H1 (cell line): ENCODE measurements around the gene SPEN. TPM values are rescaled to one million over a fixed set of nuclear protein-coding genes. Genes with fewer than 3 reads are reported as not detected.

Experiments used
- CTCF ChIA-PET: fragments of 300-600 bp; sonication (Branson Sonifier 250); formaldehyde crosslinking; loops from one replicate; lab custom pipeline; 2021; ENCODE audit not compliant: partially characterized antibody; lab: Charles Lee
- POLR2A ChIA-PET: fragments of 300-600 bp; sonication (Branson Sonifier 250); formaldehyde crosslinking; loops from one replicate; lab custom pipeline; 2021; ENCODE audit warnings: inconsistent platforms; ENCODE audit not compliant: partially characterized antibody; lab: Charles Lee
- DNase-seq, 2 experiments: peaks; one replicate each; pipeline versions ENCODE4 v3.0.0 to v3.0.0-alpha.2; 2010 to 2022; ENCODE audit warnings: low spot score in 2 of 2, low read depth in 1 of 2, mixed read lengths in 1 of 2
- FAIRE-seq: peaks from 2 replicates; lab custom pipeline; 2011; peaks lifted over from hg19 to GRCh38; lab: Jason Lieb, UNC
- H2AFZ ChIP-seq: 2 replicates; pipeline ENCODE4 v1.8.1; 2012; ENCODE audit warnings: low read length, inconsistent platforms
- H2AK5ac ChIP-seq: 2 replicates; pipeline ENCODE4 v1.6.1; 2013; ENCODE audit warnings: low read depth, low read length
- H2BK120ac ChIP-seq: replicated peaks from 2 replicates; pipeline ENCODE3; 2013; ENCODE audit warnings: low read depth, low read length, inconsistent platforms
- H2BK12ac ChIP-seq: 2 replicates; pipeline ENCODE4 v1.6.1; 2013; ENCODE audit warnings: low read depth, low read length
- H2BK15ac ChIP-seq: 2 replicates; pipeline ENCODE4 v1.6.1; 2013; ENCODE audit warnings: low read length
- H2BK20ac ChIP-seq: 2 replicates; pipeline ENCODE4 v1.6.1; 2013; ENCODE audit warnings: low read length
- H2BK5ac ChIP-seq: 2 replicates; pipeline ENCODE4 v1.6.1; 2013; ENCODE audit warnings: low read depth, low read length
- H3K14ac ChIP-seq: 2 replicates; pipeline ENCODE4 v1.6.1; 2013; ENCODE audit warnings: inconsistent platforms; ENCODE audit not compliant: insufficient read length
- H3K18ac ChIP-seq: 2 replicates; pipeline ENCODE4 v1.6.1; 2013; ENCODE audit warnings: low read length; ENCODE audit errors: extremely low read depth
- H3K23ac ChIP-seq: 2 replicates; pipeline ENCODE4 v1.6.1; 2013; ENCODE audit warnings: inconsistent platforms; ENCODE audit not compliant: insufficient read length
- H3K23me2 ChIP-seq: 2 replicates; pipeline ENCODE4 v1.6.1; 2013; ENCODE audit warnings: low read depth, low read length
- H3K27ac ChIP-seq: 2 replicates; pipeline ENCODE4 v1.6.1; 2011; ENCODE audit warnings: low read depth, low read length, inconsistent platforms
- H3K27me3 ChIP-seq, 4 experiments: replicated peaks in 1 of 4; 1 replicate in 1 of 4; 2 replicates in 3 of 4; pipeline versions ENCODE4 v1.6.1 to v1.8.1; 2011 to 2013; ENCODE audit warnings: low read length in 3 of 4, mild to moderate bottlenecking in 3 of 4, inconsistent platforms in 2 of 4, mixed read lengths in 2 of 4, moderate library complexity in 1 of 4; ENCODE audit not compliant: control insufficient read depth in 3 of 4, insufficient read depth in 3 of 4; ENCODE audit errors: extremely low read depth in 1 of 4
- H3K36me3 ChIP-seq, 4 experiments: 2 replicates each; pipeline versions ENCODE4 v1.6.1 to v1.8.1; 2011 to 2013; ENCODE audit warnings: mild to moderate bottlenecking in 4 of 4, low read length in 3 of 4, moderate library complexity in 2 of 4, control low read depth in 1 of 4, inconsistent platforms in 1 of 4; ENCODE audit not compliant: insufficient read depth in 4 of 4, control insufficient read depth in 2 of 4
- H3K4ac ChIP-seq: replicated peaks from 2 replicates; pipeline ENCODE3; 2013; ENCODE audit warnings: low read length, low read depth, mixed read lengths, inconsistent platforms; ENCODE audit not compliant: insufficient read length
- H3K4me1 ChIP-seq, 4 experiments: replicated peaks in 1 of 4; 1 replicate in 1 of 4; 2 replicates in 3 of 4; pipeline versions ENCODE4 v1.6.1 to v1.8.1; 2011 to 2013; ENCODE audit warnings: low read length in 3 of 4, inconsistent platforms in 2 of 4, mixed read lengths in 1 of 4; ENCODE audit not compliant: insufficient read depth in 4 of 4, control insufficient read depth in 3 of 4
- H3K4me2 ChIP-seq, 2 experiments: 2 replicates each; pipeline versions ENCODE4 v1.6.1 to v1.8.1; 2011 to 2013; ENCODE audit warnings: low read depth in 2 of 2, low read length in 2 of 2, control low read depth in 1 of 2, inconsistent platforms in 1 of 2, mild to moderate bottlenecking in 1 of 2; ENCODE audit not compliant: insufficient read depth in 1 of 2
- H3K4me3 ChIP-seq, 4 experiments: fragments of 200-600, 300-600 bp in 1 of 4; sonication (generic), shearing (Covaris generic), sonication (Bioruptor Twin) in 1 of 4; 2 replicates each; pipeline versions ENCODE4 v1.5.1 to v1.8.1; 2011 to 2016; ENCODE audit warnings: low read length in 4 of 4, low read depth in 3 of 4, control low read depth in 2 of 4, inconsistent platforms in 2 of 4, mild to moderate bottlenecking in 2 of 4, mixed read lengths in 1 of 4, moderate library complexity in 1 of 4; ENCODE audit not compliant: insufficient read depth in 2 of 4; ENCODE audit errors: extremely low read depth in 1 of 4
- H3K56ac ChIP-seq: replicated peaks from 2 replicates; pipeline ENCODE3; 2013; ENCODE audit warnings: low read depth, mild to moderate bottlenecking, mixed read lengths, low read length, inconsistent platforms; ENCODE audit not compliant: insufficient read length
- H3K79me1 ChIP-seq: 2 replicates; pipeline ENCODE4 v1.6.1; 2013; ENCODE audit warnings: low read depth, low read length, control low read depth
- H3K79me2 ChIP-seq, 2 experiments: 2 replicates each; pipeline versions ENCODE4 v1.6.1 to v1.8.1; 2012 to 2013; ENCODE audit warnings: low read length in 2 of 2, mild to moderate bottlenecking in 2 of 2, inconsistent platforms in 1 of 2; ENCODE audit not compliant: insufficient read depth in 2 of 2, control insufficient read depth in 1 of 2
- H3K9ac ChIP-seq, 4 experiments: replicated peaks in 1 of 4; 1 replicate in 1 of 4; 2 replicates in 3 of 4; pipeline versions ENCODE4 v1.6.1 to v1.8.1; 2011 to 2013; ENCODE audit warnings: low read depth in 3 of 4, low read length in 3 of 4, control low read depth in 2 of 4, mild to moderate bottlenecking in 2 of 4, moderate library complexity in 2 of 4, inconsistent platforms in 1 of 4; ENCODE audit errors: extremely low read depth in 1 of 4
- H3K9me3 ChIP-seq, 2 experiments: 2 replicates each; pipeline versions ENCODE4 v1.6.1 to v1.8.1; 2012 to 2013; ENCODE audit warnings: mild to moderate bottlenecking in 2 of 2, moderate library complexity in 2 of 2, control low read depth in 1 of 2, inconsistent platforms in 1 of 2, low read depth in 1 of 2, low read length in 1 of 2, mixed read lengths in 1 of 2; ENCODE audit not compliant: insufficient read depth in 2 of 2
- H4K20me1 ChIP-seq, 2 experiments: replicated peaks in 1 of 2; 2 replicates each; pipeline versions ENCODE3 to v1.8.1; 2011 to 2013; ENCODE audit warnings: inconsistent platforms in 2 of 2, low read length in 2 of 2, mild to moderate bottlenecking in 1 of 2; ENCODE audit not compliant: insufficient read depth in 2 of 2, control insufficient read depth in 1 of 2
- H4K5ac ChIP-seq: 2 replicates; pipeline ENCODE4 v1.6.1; 2013; ENCODE audit warnings: low read length, low read depth, mixed read lengths, inconsistent platforms; ENCODE audit not compliant: insufficient read length
- H4K8ac ChIP-seq: 2 replicates; pipeline ENCODE4 v1.8.0; 2013; ENCODE audit warnings: mild to moderate bottlenecking, moderate library complexity, low read length, inconsistent platforms; ENCODE audit not compliant: insufficient read depth; ENCODE audit errors: extremely low read depth
- H4K91ac ChIP-seq: replicated peaks from 2 replicates; pipeline ENCODE3; 2013; ENCODE audit warnings: low read length, mixed read lengths, inconsistent platforms; ENCODE audit not compliant: insufficient read length
- BACH1 ChIP-seq: IDR thresholded peaks from 2 replicates; pipeline ENCODE4 v1.6.1; 2012; ENCODE audit warnings: low read length, improper control_type of control experiment
- GABPA ChIP-seq: IDR thresholded peaks from 2 replicates; pipeline ENCODE4 v1.6.1; 2011; ENCODE audit warnings: mild to moderate bottlenecking, low read length, moderate library complexity, borderline replicate concordance; ENCODE audit not compliant: insufficient read depth
- GTF2F1 ChIP-seq: IDR thresholded peaks from 2 replicates; pipeline ENCODE4 v1.6.1; 2012; ENCODE audit warnings: low read depth, low read length, improper control_type of control experiment, borderline replicate concordance
- NANOG ChIP-seq: IDR thresholded peaks from 2 replicates; pipeline ENCODE4 v1.6.1; 2011; ENCODE audit warnings: low read length, low read depth, mild to moderate bottlenecking, inconsistent platforms; ENCODE audit not compliant: insufficient read depth, poor library complexity, severe bottlenecking
- PHF8 ChIP-seq: fragments of 200-600 bp; sonication (generic); conservative IDR thresholded peaks from 2 replicates; pipeline ENCODE4 v1.7.1; 2012; ENCODE audit warnings: low read depth, mild to moderate bottlenecking, inconsistent platforms, low read length, moderate library complexity
- SP2 ChIP-seq: IDR thresholded peaks from 2 replicates; pipeline ENCODE4 v1.6.1; 2012; ENCODE audit warnings: mild to moderate bottlenecking, low read length, inconsistent platforms
- WGBS, 2 experiments: shearing (Covaris generic) in 1 of 2; methylation state at CpG; one replicate each; pipeline versions ENCODE4 v1.1.6 to v1.1.7; 2013 to 2015; ENCODE audit warnings: low lambda C conversion rate in 2 of 2, mixed read lengths in 2 of 2, inconsistent platforms in 1 of 2, low coverage in 1 of 2, missing lambda C conversion rate in 1 of 2; ENCODE audit not compliant: insufficient replicate concordance in 2 of 2, insufficient coverage in 1 of 2, insufficient read length in 1 of 2; ENCODE audit errors: extremely low coverage in 1 of 2, missing lambda C conversion rate in 1 of 2; 5-methylcytosine and 5-hydroxymethylcytosine counted together
- polyA plus RNA-seq, 7 experiments: library from polyadenylated mRNA; depleted of rRNA in 3 of 7; stranded (reverse) in 5 of 7; unstranded in 2 of 7; fragments of >200 nt in 5 of 7; fragments of 200-250 nt in 2 of 7; gene quantifications; 1 replicate in 5 of 7; 2 replicates in 1 of 7; 4 replicates in 1 of 7; pipeline versions ENCODE4 v1.2.1 to v1.2.3, GENCODE V29; 2011 to 2013; ENCODE audit warnings: missing spikeins in 2 of 7, mixed read lengths in 2 of 7
- total RNA-seq: library from RNA; stranded (reverse); fragmentation: NEBNext Ultra II Directional; extraction: Animal tissue kit (Norgen Biotek cat#: 25700); gene quantifications from 2 replicates; pipeline ENCODE4 v1.2.1, GENCODE V29; 2021

The SPEN gene
- total and polyA plus RNA-seq, 2 of the 8 experiments (the other 6 are each of a cell fraction or from before 2014, with no cell fraction given): 12.5 to 52.1 TPM

GRCh38 chr1:15856888-15857287 lies 9.4 kb downstream of the SPEN start:
- Histone ChIP-seq H2BK5ac (no peak overlapping the region), H2AK5ac (no peak overlapping the region), H2BK12ac (no peak overlapping the region), H3K9me3 (no peaks in the 10 kb centered on the region), H3K79me2 (peaks cover 4 to 89% of the 10 kb centered on the region in 2 experiments; a peak in 3 of 4 replicates), H3K4me2 (no peak overlapping the region), H4K91ac (no peak overlapping the region), H3K4me3 (no peak overlapping the region), H3K56ac (no peak overlapping the region), H3K23ac (no peak overlapping the region), H3K23me2 (peaks cover 2% of the 10 kb centered on the region; the same call in 1 of the 2 replicates), H4K20me1 (peaks cover 0 to 7% of the 10 kb centered on the region in 2 experiments), H3K27ac (no peak overlapping the region), H3K27me3 (no peaks in the 10 kb centered on the region), H2BK20ac (no peak overlapping the region), H2BK15ac (no peak overlapping the region), H3K4me1 (no peaks in the 10 kb centered on the region), H3K4ac (no peak overlapping the region), H3K79me1 (peaks cover 5% of the 10 kb centered on the region), H3K36me3 (no peaks in the 10 kb centered on the region), H3K14ac (no peak overlapping the region), H4K5ac (no peak overlapping the region), H2AFZ (no peak overlapping the region), H2BK120ac (no peak overlapping the region), H3K18ac (no peak overlapping the region), H4K8ac (no peak overlapping the region), H3K9ac (no peak overlapping the region)
- ChIA-PET POLR2A (interaction anchor here (0.6 kb wide), 1 partner anchor 382 kb away, joined by 3 read pairs; no protein-coding TSS in a partner anchor), CTCF (interaction anchor here (0.7 to 1.5 kb wide), 2 partner anchors 11 to 23 kb away, joined by 4 read pairs; no protein-coding TSS in a partner anchor)
- 100% methylated on average over 5 of the region's 5 CpGs; no CpG with 5 or more reads in 1 of the 2 experiments for WGBS, 2 experiments
- DNase-seq (peak in 1 of 2 experiments; percentile 11), FAIRE-seq (no peak)
- no peak for TF ChIP-seq GABPA
- no peak for TF ChIP-seq BACH1
- TF ChIP-seq GTF2F1: no peak
- TF ChIP-seq NANOG: no peak
- no peak for TF ChIP-seq SP2
- TF ChIP-seq PHF8: no peak
